Pancreas (tissue), 10 donors: Measurements from ENCODE around the gene PNMA8B. TPM values are rescaled to one million over a fixed set of nuclear protein-coding genes. Genes with fewer than 3 reads are reported as not detected.

Experiments used
- ATAC-seq, 4 donors: fragments of 200-7000 bp; cut with Tn5 transposase; one replicate each; pipeline versions ENCODE4 v1.8.0 to v1.9.1; 2020; ENCODE audit warnings: mild to moderate bottlenecking in 4 of 4, moderate library complexity in 4 of 4
- DNase-seq, 6 donors: peaks; one replicate each; pipeline ENCODE4 v3.0.0-alpha.2; 2020
- FAIRE-seq: peaks from 2 replicates; lab custom pipeline; 2012; peaks lifted over from hg19 to GRCh38; lab: Jason Lieb, UNC
- H3K27ac ChIP-seq, 4 donors: fragments of 200-600 bp; sonication (generic); 1 replicate in 3 of 4; 2 replicates in 1 of 4; pipeline versions ENCODE4 v1.5.0 to v1.8.0; 2020
- H3K27me3 ChIP-seq, 4 donors: fragments of 200-600 bp; one replicate each; pipeline ENCODE4 v1.8.0; 2021
- H3K36me3 ChIP-seq, 3 donors: fragments of 200-600 bp; sonication (generic) in 1 of 3; one replicate each; pipeline versions ENCODE4 v1.5.0 to v1.8.0; 2020 to 2021
- H3K4me1 ChIP-seq, 3 donors: fragments of 200-600 bp; one replicate each; pipeline ENCODE4 v1.8.0; 2021
- H3K4me3 ChIP-seq, 4 donors: fragments of 200-600 bp; sonication (generic) in 2 of 4; one replicate each; pipeline versions ENCODE4 v1.5.0 to v1.8.0; 2020 to 2021
- H3K9me3 ChIP-seq, 4 donors: fragments of 200-600 bp; one replicate each; pipeline ENCODE4 v1.8.0; 2021
- CTCF ChIP-seq, 4 donors: fragments of 200-600 bp; sonication (generic) in 3 of 4; IDR thresholded peaks; one replicate each; pipeline versions ENCODE4 v1.5.0 to v1.8.0; 2021; ENCODE audit warnings: antibody characterized with exemption in 4 of 4
- WGBS, 2 donors: extraction: QIAGEN DNeasy Blood & Tissue Kit; methylation state at CpG; one replicate each; pipeline ENCODE4 v1.1.7; 2013; 5-methylcytosine and 5-hydroxymethylcytosine counted together
- intact Hi-C, 3 donors: fragments of 100-400 bp; cut with DNase I; formaldehyde crosslinking; loops; one replicate each; pipeline versions ENCODE4 v1.11.1 to v1.14.2; 2022
- polyA plus RNA-seq, 2 donors: library from polyadenylated mRNA; stranded (reverse); fragments of 200-250 nt; gene quantifications; one replicate each; pipeline ENCODE4 v1.2.3, GENCODE V29; 2013
- total RNA-seq, 6 donors: library from RNA; stranded (reverse); fragmentation: NEBNext Ultra II Directional in 4 of 6; extraction: Animal tissue kit (Norgen Biotek cat#: 25700) in 4 of 6; gene quantifications; one replicate each; pipeline versions ENCODE4 v1.2.1 to v1.2.4, GENCODE V29; 2021 to 2023
- donor health status: healthy with polysubstance abuse.
- donor health status: DM: no; HTN: no; CAD: no; lungs with moderate emphysema.
- donor health status: DM: no; HTN: no; CAD: no.
- donor health status: control.
- donor health status: control.
- donor health status: Bipolar disorder and iron deficiency.
- donor health status: DM: yes; HTN: yes; CAD: no.
- donor health status: DM: no; HTN: no; CAD: no.
- donor health status: DM: no; HTN: no; CAD: no.
- donor health status: DM: yes; HTN: yes; CAD: no.

Gene PNMA8B
- total and polyA plus RNA-seq, 8 donors, result 0.47 to 1.4 (median 0.90) TPM

- peak in 2 of 6 donors; percentile 54 to 69 for DNase-seq
- no peak for TF ChIP-seq CTCF (IDR thresholded peaks at IDR 0.05)
- FAIRE-seq, result no peak
Observed at GRCh38 chr19:46488551-46488950, 7.1 kb downstream of the PNMA8B start.

GRCh38 chr19:46487802-46488445, 7.7 kb downstream of the PNMA8B start:
- intact Hi-C loops, result loop anchor here (5.0 kb wide), 3 partner anchors 86 to 96 kb away; no protein-coding TSS in a partner anchor
- 5% methylated on average over 37 to 38 of the region's 38 CpGs for WGBS, 2 donors
- H3K27me3 ChIP-seq, result no peaks in the 10 kb centered on the region

More at GRCh38 chr19:46488551-46488950, 7.1 kb downstream of the PNMA8B start:
- Histone ChIP-seq H3K36me3 (no peaks in the 10 kb centered on the region), H3K27me3 (no peaks in the 10 kb centered on the region), H3K4me1 (peaks cover 0 to 5% (median 5%) of the 10 kb centered on the region in 3 donors), H3K27ac (no peak overlapping the region), H3K9me3 (no peaks in the 10 kb centered on the region), H3K4me3 (no peak overlapping the region)
- intact Hi-C loops, result loop anchor here (5.0 kb wide), 3 partner anchors 86 to 96 kb away; no protein-coding TSS in a partner anchor
- 46 to 59% methylated on average over 11 of the region's 11 CpGs for WGBS, 2 donors
- ATAC-seq, result no peak

GRCh38 chr19:46487178-46487801, 8.4 kb downstream of the PNMA8B start:
- 10 to 13% methylated on average over 19 of the region's 19 CpGs for WGBS, 2 donors
- no peaks in the 10 kb centered on the region for H3K9me3 ChIP-seq
- no peak for DNase-seq
- H3K27me3 ChIP-seq, result no peaks in the 10 kb centered on the region
- no peak overlapping the region for H3K27ac ChIP-seq
- H3K4me1 ChIP-seq, result peaks cover 0 to 5% (median 5%) of the 10 kb centered on the region in 3 donors
- no peak for TF ChIP-seq CTCF (IDR thresholded peaks at IDR 0.05)
- ATAC-seq, result peak; percentile 16 to 29 (median 20)
- no peak for FAIRE-seq
- H3K4me3 ChIP-seq, result peak overlapping the region in 2 of 4 donors; percentile 32 to 43
- no peaks in the 10 kb centered on the region for H3K36me3 ChIP-seq
- intact Hi-C loops, result loop anchor here (5.0 kb wide), 3 partner anchors 85 to 95 kb away; no protein-coding TSS in a partner anchor

More at GRCh38 chr19:46487802-46488445, 7.7 kb downstream of the PNMA8B start:
- Histone ChIP-seq H3K4me3 (peak overlapping the region in 2 of 4 donors; percentile 32 to 43), H3K9me3 (no peaks in the 10 kb centered on the region), H3K4me1 (peaks cover 0 to 5% (median 5%) of the 10 kb centered on the region in 3 donors), H3K36me3 (no peaks in the 10 kb centered on the region), H3K27ac (no peak overlapping the region)
- peak; percentile 76 to 86 (median 82) for TF ChIP-seq CTCF (IDR thresholded peaks at IDR 0.05)
- DNase-seq, result peak; percentile 59 to 93 (median 82)
- no peak for FAIRE-seq
- ATAC-seq, result peak; percentile 84 to 93 (median 90)

GRCh38 chr19:46486358-46486757, 9.3 kb downstream of the PNMA8B start:
- H3K27me3 ChIP-seq, result no peaks in the 10 kb centered on the region
- TF ChIP-seq CTCF (IDR thresholded peaks at IDR 0.05), result no peak
- 67 to 77% methylated on average over 3 of the region's 3 CpGs for WGBS, 2 donors
- intact Hi-C loops, result loop anchor here (5.0 kb wide), 3 partner anchors 84 to 94 kb away; no protein-coding TSS in a partner anchor
- FAIRE-seq (no peak), DNase-seq (no peak), ATAC-seq (no peak)
- no peaks in the 10 kb centered on the region for H3K36me3 ChIP-seq
- no peak overlapping the region for H3K4me3 ChIP-seq
- no peaks in the 10 kb centered on the region for H3K9me3 ChIP-seq
- no peak overlapping the region for H3K27ac ChIP-seq
- peaks cover 0 to 5% (median 5%) of the 10 kb centered on the region in 3 donors for H3K4me1 ChIP-seq
